Neutrophil (primary cell): Measurements from ENCODE around the gene TBL1Y.

ENCODE experiments used
- H3K27ac ChIP-seq: fragments of 200-600 bp; sonication (generic); 2 replicates; pipeline ENCODE4 v1.5.1; 2016; ENCODE audit warnings: mild to moderate bottlenecking, moderate library complexity
- H3K27me3 ChIP-seq: fragments of 200-600 bp; sonication (generic); 2 replicates; pipeline ENCODE4 v1.6.0; 2016; ENCODE audit warnings: mild to moderate bottlenecking
- H3K36me3 ChIP-seq: fragments of 200-600 bp; sonication (generic); 2 replicates; pipeline ENCODE4 v1.5.1; 2017
- H3K4me1 ChIP-seq, 2 experiments: fragments of 200-600 bp in 1 of 2; sonication (generic) in 1 of 2; 1 replicate in 1 of 2; 2 replicates in 1 of 2; pipeline versions ENCODE4 v1.5.1 to v1.6.1; 2013 to 2016; ENCODE audit warnings: low read depth in 1 of 2, low read length in 1 of 2, mild to moderate bottlenecking in 1 of 2, moderate library complexity in 1 of 2; ENCODE audit not compliant: control insufficient read depth in 1 of 2, insufficient read depth in 1 of 2
- H3K4me3 ChIP-seq, 2 experiments: fragments of 200-600 bp in 1 of 2; sonication (generic) in 1 of 2; 1 replicate in 1 of 2; 2 replicates in 1 of 2; pipeline ENCODE4 v1.5.1; 2013 to 2016; ENCODE audit warnings: low read depth in 1 of 2, low read length in 1 of 2, mild to moderate bottlenecking in 1 of 2, moderate library complexity in 1 of 2
- H3K9me3 ChIP-seq: fragments of 200-600 bp; sonication (generic); 2 replicates; pipeline ENCODE4 v1.5.1; 2016
- TF ChIP-seq, protein P1 (sequence below): fragments of 200-600 bp; sonication (generic); IDR thresholded peaks from 2 replicates; pipeline ENCODE4 v1.5.1; 2016; ENCODE audit warnings: antibody characterized with exemption

The TBL1Y gene

GRCh38 chrY:7110086-7110485 is 199.6 kb downstream of the TBL1Y start:
- Histone ChIP-seq H3K4me1 (no peaks in the 10 kb centered on the region), H3K9me3 (no peaks in the 10 kb centered on the region), H3K4me3 (no peak overlapping the region), H3K27ac (no peak overlapping the region), H3K27me3 (no peaks in the 10 kb centered on the region), H3K36me3 (no peaks in the 10 kb centered on the region)
- TF ChIP-seq, protein P1, sequence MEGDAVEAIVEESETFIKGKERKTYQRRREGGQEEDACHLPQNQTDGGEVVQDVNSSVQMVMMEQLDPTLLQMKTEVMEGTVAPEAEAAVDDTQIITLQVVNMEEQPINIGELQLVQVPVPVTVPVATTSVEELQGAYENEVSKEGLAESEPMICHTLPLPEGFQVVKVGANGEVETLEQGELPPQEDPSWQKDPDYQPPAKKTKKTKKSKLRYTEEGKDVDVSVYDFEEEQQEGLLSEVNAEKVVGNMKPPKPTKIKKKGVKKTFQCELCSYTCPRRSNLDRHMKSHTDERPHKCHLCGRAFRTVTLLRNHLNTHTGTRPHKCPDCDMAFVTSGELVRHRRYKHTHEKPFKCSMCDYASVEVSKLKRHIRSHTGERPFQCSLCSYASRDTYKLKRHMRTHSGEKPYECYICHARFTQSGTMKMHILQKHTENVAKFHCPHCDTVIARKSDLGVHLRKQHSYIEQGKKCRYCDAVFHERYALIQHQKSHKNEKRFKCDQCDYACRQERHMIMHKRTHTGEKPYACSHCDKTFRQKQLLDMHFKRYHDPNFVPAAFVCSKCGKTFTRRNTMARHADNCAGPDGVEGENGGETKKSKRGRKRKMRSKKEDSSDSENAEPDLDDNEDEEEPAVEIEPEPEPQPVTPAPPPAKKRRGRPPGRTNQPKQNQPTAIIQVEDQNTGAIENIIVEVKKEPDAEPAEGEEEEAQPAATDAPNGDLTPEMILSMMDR, result no peak

DNA sequence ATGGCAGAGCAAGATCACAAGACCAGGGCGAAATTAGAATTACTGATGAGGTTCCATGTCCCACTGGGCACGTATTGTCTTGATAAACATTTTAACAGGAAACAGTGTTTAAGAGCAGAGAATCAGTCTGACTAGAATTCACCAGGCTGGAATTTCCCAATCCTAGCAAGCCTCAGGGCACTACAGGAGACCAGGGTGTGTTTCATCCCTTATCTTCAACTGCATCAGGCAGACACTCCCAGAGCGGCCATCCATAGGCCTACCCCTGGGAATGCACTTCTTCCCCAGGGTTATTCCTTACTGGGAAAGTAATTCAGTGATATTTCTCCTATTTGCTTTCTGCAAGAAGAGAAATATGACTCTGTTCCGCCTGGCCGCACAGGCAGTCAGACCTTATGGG is 205.4 kb downstream of the TBL1Y start:
- no peaks in the 10 kb centered on the region for H3K36me3 ChIP-seq
- no peak overlapping the region for H3K27ac ChIP-seq
- no peaks in the 10 kb centered on the region for H3K9me3 ChIP-seq
- TF ChIP-seq, protein P1, result no peak
- H3K4me3 ChIP-seq, result no peak overlapping the region
- no peaks in the 10 kb centered on the region for H3K4me1 ChIP-seq
- no peaks in the 10 kb centered on the region for H3K27me3 ChIP-seq

- Histone ChIP-seq H3K27me3 (no peaks in the 10 kb centered on the region), H3K4me1 (no peaks in the 10 kb centered on the region), H3K9me3 (no peaks in the 10 kb centered on the region), H3K4me3 (no peak overlapping the region), H3K27ac (no peak overlapping the region), H3K36me3 (no peaks in the 10 kb centered on the region)
- TF ChIP-seq, protein P1, result no peak
Measured at GRCh38 chrY:7122202-7122601, 211.7 kb downstream of the TBL1Y start.

- no peak overlapping the region for H3K4me3 ChIP-seq
- H3K9me3 ChIP-seq, result no peaks in the 10 kb centered on the region
- no peak overlapping the region for H3K27ac ChIP-seq
- H3K27me3 ChIP-seq, result no peaks in the 10 kb centered on the region
- TF ChIP-seq, protein P1, result no peak
- no peaks in the 10 kb centered on the region for H3K4me1 ChIP-seq
- H3K36me3 ChIP-seq, result no peaks in the 10 kb centered on the region
Measured at GRCh38 chrY:7125136-7126056, 214.9 kb downstream of the TBL1Y start.

DNA sequence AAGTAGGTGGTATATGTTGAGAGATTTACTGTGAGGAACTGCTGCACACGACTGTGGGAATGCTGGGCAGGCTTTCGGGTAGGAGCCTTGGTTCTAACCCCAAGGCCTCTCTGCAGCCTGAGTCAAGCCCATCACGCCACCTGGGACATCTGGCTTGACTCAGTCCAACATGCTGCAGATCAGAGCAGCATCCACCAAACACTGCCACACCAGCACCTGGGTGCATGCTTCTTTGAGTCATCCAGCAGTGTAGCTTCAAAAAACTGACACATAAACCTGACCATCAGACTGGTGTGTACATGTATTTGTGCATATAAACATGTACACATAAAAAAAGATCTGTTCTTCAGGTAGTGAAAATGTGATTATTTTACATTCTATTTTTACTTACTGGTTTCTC is 217.7 kb downstream of the TBL1Y start:
- no peaks in the 10 kb centered on the region for H3K4me1 ChIP-seq
- TF ChIP-seq, protein P1, result no peak
- H3K27me3 ChIP-seq, result no peaks in the 10 kb centered on the region
- no peaks in the 10 kb centered on the region for H3K36me3 ChIP-seq
- H3K27ac ChIP-seq, result no peak overlapping the region
- H3K4me3 ChIP-seq, result no peak overlapping the region
- H3K9me3 ChIP-seq, result no peaks in the 10 kb centered on the region
